ENCODE results near the gene GAREM1. TPM values are rescaled to one million over a fixed set of nuclear protein-coding genes. Genes with fewer than 3 reads are reported as not detected.

The GAREM1 gene
- total and polyA plus RNA-seq, 9 of the 15 experiments (the other 6 are each of a cell fraction or from before 2014, with no cell fraction given): 0.03 to 0.33 (median 0.07) TPM; not detected in 1

GRCh38 chr18:32286749-32287148 lies 183.9 kb downstream of the GAREM1 start:
- H3K4me2 ChIP-seq (ENCODE audit: insufficient read depth, low read length): no peak overlapping the region
- ChIA-PET POLR2A (interaction anchor here (0.6 to 1.4 kb wide), 3 partner anchors 9 to 95 kb away, joined by 3 to 5 read pairs (median 3); no protein-coding TSS in a partner anchor), CTCF (ENCODE audit: low intra/inter-chr PET ratio) (no interaction called here)
- H3K36me3 ChIP-seq (ENCODE audit: control insufficient read depth, insufficient read depth, low read length): no peaks in the 10 kb centered on the region
- no peak overlapping the region for H3K27ac ChIP-seq (ENCODE audit: extremely low read depth, low read depth, low read length)
- no peaks in the 10 kb centered on the region for H3K9me1 ChIP-seq (ENCODE audit: control insufficient read depth, insufficient read depth, low read length)
- H3K4me3 ChIP-seq: no peak overlapping the region
- no peak overlapping the region for H2AFZ ChIP-seq (ENCODE audit: low read depth, low read length)
- H3K4me1 ChIP-seq (replicated peaks in 1 of 2; ENCODE audit: control insufficient read depth in 2 of 2, insufficient read depth in 2 of 2, low read length in 2 of 2): no peaks in the 10 kb centered on the region
- intact Hi-C loops (cut with micrococcal nuclease): loop anchor here (5.0 kb wide), 1 partner anchor 266 kb away; no protein-coding TSS in a partner anchor
- BruUV-seq (replicated peaks): no TSS peak
- H3K79me2 ChIP-seq (ENCODE audit: control insufficient read depth, insufficient read depth, low read length): no peaks in the 10 kb centered on the region
- no peak for FAIRE-seq
- H3K9ac ChIP-seq (ENCODE audit: insufficient read depth in 1 of 2, low read depth in 2 of 2, low read length in 2 of 2): no peak overlapping the region
- no peaks in the 10 kb centered on the region for H4K20me1 ChIP-seq (replicated peaks; ENCODE audit: control insufficient read depth, insufficient read depth, low read length)
- 0% methylated on average over 5 of the region's 5 CpGs for WGBS (ENCODE audit: insufficient coverage, low coverage, missing lambda C conversion rate)
- in situ Hi-C loops (cut with MboI): no loop called here
- no peak for TF ChIP-seq NR1H2 (CRISPR knock-in tag; IDR thresholded peaks at IDR 0.05)
- no peaks in the 10 kb centered on the region; a peak in 1 of 5 replicates for H3K27me3 ChIP-seq (ENCODE audit: control insufficient read depth in 2 of 2, insufficient read depth in 2 of 2, low read length in 2 of 2)
- ATAC-seq: no peak
- no peak for DNase-seq (ENCODE audit: extremely low read depth in 1 of 4, low spot score in 3 of 4)
- no peaks in the 10 kb centered on the region for H3K9me3 ChIP-seq (replicated peaks; ENCODE audit: control insufficient read depth, insufficient read depth, low read depth, low read length)

DNA sequence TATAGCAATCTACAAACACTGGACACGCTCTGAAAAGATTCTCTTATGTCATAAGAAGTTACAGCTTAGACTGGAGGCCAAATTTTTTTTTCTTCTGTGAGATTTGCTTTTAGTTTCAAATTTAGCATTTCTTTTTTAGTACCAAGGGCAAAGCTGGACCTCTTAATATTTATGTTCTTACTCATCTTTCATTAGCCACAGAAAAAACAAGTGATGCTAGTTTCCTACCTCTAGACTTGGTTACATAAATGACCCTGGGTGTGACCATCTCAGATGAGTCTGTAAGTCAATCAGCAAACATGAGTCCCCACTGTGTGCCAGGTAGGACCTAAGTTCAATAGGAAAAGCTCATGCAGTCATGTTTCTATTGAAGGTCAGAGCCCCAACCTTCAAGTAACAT lies 186.4 kb downstream of the GAREM1 start:
- Histone ChIP-seq H3K9me3 (replicated peaks; ENCODE audit: control insufficient read depth, insufficient read depth, low read depth, low read length) (no peaks in the 10 kb centered on the region), H3K4me3 (no peak overlapping the region), H3K9ac (ENCODE audit: insufficient read depth in 1 of 2, low read depth in 2 of 2, low read length in 2 of 2) (no peak overlapping the region), H3K79me2 (ENCODE audit: control insufficient read depth, insufficient read depth, low read length) (no peaks in the 10 kb centered on the region), H3K4me1 (replicated peaks in 1 of 2; ENCODE audit: control insufficient read depth in 2 of 2, insufficient read depth in 2 of 2, low read length in 2 of 2) (no peaks in the 10 kb centered on the region), H3K27ac (ENCODE audit: extremely low read depth, low read depth, low read length) (no peak overlapping the region), H3K4me2 (ENCODE audit: insufficient read depth, low read length) (no peak overlapping the region), H2AFZ (ENCODE audit: low read depth, low read length) (no peak overlapping the region), H3K36me3 (ENCODE audit: control insufficient read depth, insufficient read depth, low read length) (no peaks in the 10 kb centered on the region), H4K20me1 (replicated peaks; ENCODE audit: control insufficient read depth, insufficient read depth, low read length) (no peaks in the 10 kb centered on the region), H3K27me3 (ENCODE audit: control insufficient read depth in 2 of 2, insufficient read depth in 2 of 2, low read length in 2 of 2) (no peaks in the 10 kb centered on the region; a peak in 1 of 5 replicates), H3K9me1 (ENCODE audit: control insufficient read depth, insufficient read depth, low read length) (no peaks in the 10 kb centered on the region)
- ATAC-seq (no peak), DNase-seq (ENCODE audit: extremely low read depth in 1 of 4, low spot score in 3 of 4) (no peak), FAIRE-seq (no peak)
- WGBS (ENCODE audit: insufficient coverage, low coverage, missing lambda C conversion rate): 0% methylated on average over 1 of the region's 1 CpG
- BruUV-seq (replicated peaks): no TSS peak
- POLR2A ChIA-PET: no interaction called here
- CTCF ChIA-PET (ENCODE audit: low intra/inter-chr PET ratio): no interaction called here
- intact Hi-C loops (cut with micrococcal nuclease): no loop called here
- in situ Hi-C loops (cut with MboI): no loop called here
- TF ChIP-seq MTA2 (IDR thresholded peaks at IDR 0.05; ENCODE audit: low read depth): no peak
- no peak for TF ChIP-seq HNRNPLL (IDR thresholded peaks at IDR 0.05; ENCODE audit: low read depth, low read length, poor library complexity, severe bottlenecking)
- TF ChIP-seq TAF1 (IDR thresholded peaks at IDR 0.05; ENCODE audit: control insufficient read depth, extremely low read depth, insufficient read depth, low read length, severe bottlenecking): no peak
- no peak for TF ChIP-seq SAFB (IDR thresholded peaks at IDR 0.05; ENCODE audit: borderline replicate concordance, low read depth, low read length)
- TF ChIP-seq MLLT1 (IDR thresholded peaks at IDR 0.05): no peak
- no peak for TF ChIP-seq ZNF395 (CRISPR knock-in tag; IDR thresholded peaks at IDR 0.05)
- TF ChIP-seq RBM15 (IDR thresholded peaks at IDR 0.05; ENCODE audit: insufficient read depth, low read length): no peak
- no peak for TF ChIP-seq NR1H2 (CRISPR knock-in tag; IDR thresholded peaks at IDR 0.05)
- no peak for TF ChIP-seq ZNF217 (CRISPR knock-in tag; IDR thresholded peaks at IDR 0.05)
- TF ChIP-seq, protein P1, sequence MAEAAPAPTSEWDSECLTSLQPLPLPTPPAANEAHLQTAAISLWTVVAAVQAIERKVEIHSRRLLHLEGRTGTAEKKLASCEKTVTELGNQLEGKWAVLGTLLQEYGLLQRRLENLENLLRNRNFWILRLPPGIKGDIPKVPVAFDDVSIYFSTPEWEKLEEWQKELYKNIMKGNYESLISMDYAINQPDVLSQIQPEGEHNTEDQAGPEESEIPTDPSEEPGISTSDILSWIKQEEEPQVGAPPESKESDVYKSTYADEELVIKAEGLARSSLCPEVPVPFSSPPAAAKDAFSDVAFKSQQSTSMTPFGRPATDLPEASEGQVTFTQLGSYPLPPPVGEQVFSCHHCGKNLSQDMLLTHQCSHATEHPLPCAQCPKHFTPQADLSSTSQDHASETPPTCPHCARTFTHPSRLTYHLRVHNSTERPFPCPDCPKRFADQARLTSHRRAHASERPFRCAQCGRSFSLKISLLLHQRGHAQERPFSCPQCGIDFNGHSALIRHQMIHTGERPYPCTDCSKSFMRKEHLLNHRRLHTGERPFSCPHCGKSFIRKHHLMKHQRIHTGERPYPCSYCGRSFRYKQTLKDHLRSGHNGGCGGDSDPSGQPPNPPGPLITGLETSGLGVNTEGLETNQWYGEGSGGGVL (CRISPR knock-in tag; IDR thresholded peaks at IDR 0.05): no peak
